MM.1S (cell line): ENCODE measurements around the gene ARHGAP26.

Experiments
- EZH2 ChIP-seq: fragments of 300-600 bp; sonication (generic); optimal IDR thresholded peaks from 2 replicates; pipeline ENCODE3; 2017; ENCODE audit warnings: low read depth, mild to moderate bottlenecking, antibody characterized with exemption, low read length, mixed read lengths
- EZH2phosphoT487 ChIP-seq: fragments of 300-600 bp; sonication (generic); IDR thresholded peaks from 2 replicates; pipeline ENCODE4 v1.6.1; 2018; ENCODE audit warnings: antibody characterized with exemption, low read length
- TF ChIP-seq, protein P1 (sequence below): fragments of 300-600 bp; sonication (generic); IDR thresholded peaks from 2 replicates; pipeline ENCODE4 v1.5.1; 2016; ENCODE audit warnings: antibody characterized with exemption, low read length, mixed read lengths

- TF ChIP-seq, protein P1, sequence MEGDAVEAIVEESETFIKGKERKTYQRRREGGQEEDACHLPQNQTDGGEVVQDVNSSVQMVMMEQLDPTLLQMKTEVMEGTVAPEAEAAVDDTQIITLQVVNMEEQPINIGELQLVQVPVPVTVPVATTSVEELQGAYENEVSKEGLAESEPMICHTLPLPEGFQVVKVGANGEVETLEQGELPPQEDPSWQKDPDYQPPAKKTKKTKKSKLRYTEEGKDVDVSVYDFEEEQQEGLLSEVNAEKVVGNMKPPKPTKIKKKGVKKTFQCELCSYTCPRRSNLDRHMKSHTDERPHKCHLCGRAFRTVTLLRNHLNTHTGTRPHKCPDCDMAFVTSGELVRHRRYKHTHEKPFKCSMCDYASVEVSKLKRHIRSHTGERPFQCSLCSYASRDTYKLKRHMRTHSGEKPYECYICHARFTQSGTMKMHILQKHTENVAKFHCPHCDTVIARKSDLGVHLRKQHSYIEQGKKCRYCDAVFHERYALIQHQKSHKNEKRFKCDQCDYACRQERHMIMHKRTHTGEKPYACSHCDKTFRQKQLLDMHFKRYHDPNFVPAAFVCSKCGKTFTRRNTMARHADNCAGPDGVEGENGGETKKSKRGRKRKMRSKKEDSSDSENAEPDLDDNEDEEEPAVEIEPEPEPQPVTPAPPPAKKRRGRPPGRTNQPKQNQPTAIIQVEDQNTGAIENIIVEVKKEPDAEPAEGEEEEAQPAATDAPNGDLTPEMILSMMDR: no peak
- no peak for TF ChIP-seq EZH2
- no peak for TF ChIP-seq EZH2phosphoT487
Observed at GRCh38 chr5:143110591-143110990, 340.4 kb downstream of the ARHGAP26 start.
